H1 (cell line): ENCODE results near the gene YWHAB. TPM values are rescaled to one million over a fixed set of nuclear protein-coding genes. Genes with fewer than 3 reads are reported as not detected.

Experiments used
- CREB1 ChIP-seq: IDR thresholded peaks from 2 replicates; pipeline ENCODE4 v1.6.1; 2012; ENCODE audit warnings: inconsistent platforms
- CTCF ChIP-seq, 3 experiments: IDR thresholded peaks; 1 replicate in 2 of 3; 2 replicates in 1 of 3; pipeline versions ENCODE4 v1.5.1 to v1.6.1; 2011; ENCODE audit warnings: low read length in 3 of 3, mild to moderate bottlenecking in 3 of 3, inconsistent platforms in 2 of 3, low read depth in 1 of 3, moderate library complexity in 1 of 3; ENCODE audit not compliant: insufficient read depth in 1 of 3; ENCODE audit errors: control extremely low read depth in 1 of 3
- EP300 ChIP-seq, 2 experiments: IDR thresholded peaks; 1 replicate in 1 of 2; 2 replicates in 1 of 2; pipeline ENCODE4 v1.6.1; 2011 to 2012; ENCODE audit warnings: low read depth in 2 of 2, low read length in 2 of 2, mild to moderate bottlenecking in 2 of 2, borderline replicate concordance in 1 of 2, inconsistent platforms in 1 of 2, moderate library complexity in 1 of 2
- JUN ChIP-seq: IDR thresholded peaks from 2 replicates; pipeline ENCODE4 v1.6.1; 2011; ENCODE audit warnings: low read depth, mild to moderate bottlenecking, improper control_type of control experiment, low read length
- KDM4A ChIP-seq: IDR thresholded peaks from one replicate; pipeline ENCODE4 v1.7.1; 2012; ENCODE audit warnings: low read depth, mild to moderate bottlenecking, moderate library complexity, low read length, inconsistent platforms; ENCODE audit not compliant: severe bottlenecking
- SIX5 ChIP-seq: IDR thresholded peaks from 2 replicates; pipeline ENCODE4 v1.6.1; 2011; ENCODE audit warnings: mild to moderate bottlenecking, low read depth, low read length
- polyA plus RNA-seq, 7 experiments: library from polyadenylated mRNA; depleted of rRNA in 3 of 7; stranded (reverse) in 5 of 7; unstranded in 2 of 7; fragments of >200 nt in 5 of 7; fragments of 200-250 nt in 2 of 7; gene quantifications; 1 replicate in 5 of 7; 2 replicates in 1 of 7; 4 replicates in 1 of 7; pipeline versions ENCODE4 v1.2.1 to v1.2.3, GENCODE V29; 2011 to 2013; ENCODE audit warnings: missing spikeins in 2 of 7, mixed read lengths in 2 of 7
- total RNA-seq: library from RNA; stranded (reverse); fragmentation: NEBNext Ultra II Directional; extraction: Animal tissue kit (Norgen Biotek cat#: 25700); gene quantifications from 2 replicates; pipeline ENCODE4 v1.2.1, GENCODE V29; 2021

The YWHAB gene
- total and polyA plus RNA-seq, 2 of the 8 experiments (the other 6 are each of a cell fraction or from before 2014, with no cell fraction given), result 72.9 to 256 TPM

DNA sequence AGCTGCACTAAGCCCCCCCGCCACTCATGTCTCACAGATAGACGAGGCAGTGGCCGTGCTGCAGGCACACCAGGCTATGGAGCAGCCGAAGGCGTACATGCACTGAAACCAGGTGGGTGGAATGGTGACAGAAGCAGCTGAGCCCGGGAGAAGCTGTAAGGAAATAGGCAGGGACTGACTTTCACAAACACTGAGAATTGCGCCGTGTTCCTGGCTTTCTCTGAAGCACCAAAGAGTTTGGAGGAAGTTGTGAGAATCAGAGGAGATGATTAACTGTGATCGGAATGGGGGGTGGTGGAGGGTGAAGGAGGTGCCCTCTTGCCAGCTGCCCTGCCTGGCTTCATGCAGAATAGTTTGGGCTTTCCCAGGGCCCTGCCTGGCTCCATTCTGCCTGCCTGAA is 53.1 kb downstream of the YWHAB start (continued):
- no peak for TF ChIP-seq EP300 (IDR thresholded peaks at IDR 0.05; ENCODE audit: borderline replicate concordance in 1 of 2, low read depth in 2 of 2, low read length in 2 of 2)
- no peak for TF ChIP-seq CTCF (IDR thresholded peaks at IDR 0.05; ENCODE audit: control extremely low read depth in 1 of 3, insufficient read depth in 1 of 3, low read depth in 1 of 3, low read length in 3 of 3)
- TF ChIP-seq CREB1, result no peak
- no peak for TF ChIP-seq SIX5
- no peak for TF ChIP-seq KDM4A
- no peak for TF ChIP-seq JUN
